Neural cell (in vitro differentiated cells): ENCODE measurements around the gene CELSR1.

ENCODE experiments used
- EZH2 ChIP-seq: fragments of 200-600, 300-800 bp; shearing (Covaris generic), sonication (generic); IDR thresholded peaks from 2 replicates; pipeline ENCODE4 v1.6.1; 2014; ENCODE audit warnings: antibody characterized with exemption, low read length, borderline replicate concordance, mild to moderate bottlenecking; ENCODE audit not compliant: insufficient read depth, poor library complexity, severe bottlenecking
- MXI1 ChIP-seq: fragments of 450-650 bp; conservative IDR thresholded peaks from 2 replicates; pipeline ENCODE4 v1.6.1; 2014; ENCODE audit warnings: antibody characterized with exemption, mild to moderate bottlenecking; ENCODE audit not compliant: poor library complexity, severe bottlenecking
- TF ChIP-seq, protein P1 (sequence below): fragments of 450-650 bp; IDR thresholded peaks from 2 replicates; pipeline ENCODE4 v1.5.1; 2014; ENCODE audit warnings: antibody characterized with exemption, mild to moderate bottlenecking, moderate library complexity; ENCODE audit not compliant: poor library complexity, severe bottlenecking

DNA sequence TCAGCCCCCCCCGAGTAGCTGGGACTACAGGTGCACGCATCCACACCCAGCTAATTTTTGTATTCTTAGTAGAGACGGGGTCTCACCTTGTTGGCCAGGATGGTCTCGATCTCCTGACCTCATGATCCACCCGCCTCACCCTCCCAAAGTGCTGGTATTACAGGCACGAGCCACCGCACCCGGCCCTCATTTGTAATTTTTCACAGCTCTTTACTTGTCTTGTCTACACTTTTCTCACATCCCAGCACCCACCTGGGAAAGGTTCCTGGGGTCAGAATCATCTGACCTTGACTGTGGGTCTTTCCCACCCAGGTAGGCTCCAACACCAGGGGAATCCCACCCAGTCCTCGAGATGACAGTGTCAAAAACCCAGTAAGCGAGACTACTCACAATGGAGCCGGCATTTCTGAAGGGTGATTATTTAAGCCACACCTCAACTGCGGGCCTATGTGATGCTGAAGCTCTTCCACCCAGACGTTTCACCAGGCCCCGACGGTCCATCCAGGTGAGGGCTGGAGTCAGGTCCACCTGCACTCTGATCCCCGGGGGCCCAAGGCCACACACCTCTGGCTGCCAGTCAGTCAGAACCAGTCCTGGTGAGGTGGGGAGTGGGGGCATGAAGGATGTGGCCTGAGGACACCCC, 23.4 kb downstream of the CELSR1 start:
- TF ChIP-seq, protein P1, sequence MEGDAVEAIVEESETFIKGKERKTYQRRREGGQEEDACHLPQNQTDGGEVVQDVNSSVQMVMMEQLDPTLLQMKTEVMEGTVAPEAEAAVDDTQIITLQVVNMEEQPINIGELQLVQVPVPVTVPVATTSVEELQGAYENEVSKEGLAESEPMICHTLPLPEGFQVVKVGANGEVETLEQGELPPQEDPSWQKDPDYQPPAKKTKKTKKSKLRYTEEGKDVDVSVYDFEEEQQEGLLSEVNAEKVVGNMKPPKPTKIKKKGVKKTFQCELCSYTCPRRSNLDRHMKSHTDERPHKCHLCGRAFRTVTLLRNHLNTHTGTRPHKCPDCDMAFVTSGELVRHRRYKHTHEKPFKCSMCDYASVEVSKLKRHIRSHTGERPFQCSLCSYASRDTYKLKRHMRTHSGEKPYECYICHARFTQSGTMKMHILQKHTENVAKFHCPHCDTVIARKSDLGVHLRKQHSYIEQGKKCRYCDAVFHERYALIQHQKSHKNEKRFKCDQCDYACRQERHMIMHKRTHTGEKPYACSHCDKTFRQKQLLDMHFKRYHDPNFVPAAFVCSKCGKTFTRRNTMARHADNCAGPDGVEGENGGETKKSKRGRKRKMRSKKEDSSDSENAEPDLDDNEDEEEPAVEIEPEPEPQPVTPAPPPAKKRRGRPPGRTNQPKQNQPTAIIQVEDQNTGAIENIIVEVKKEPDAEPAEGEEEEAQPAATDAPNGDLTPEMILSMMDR, result no peak
- no peak for TF ChIP-seq MXI1
- no peak for TF ChIP-seq EZH2
